Activated effector memory CD4-positive, alpha-beta T cell treated with anti-CD3 and anti-CD28 coated beads, Interleukin-2, amount 50 U/mL, for 16 hours (primary cell): Measurements from ENCODE around the gene FGF1.

ENCODE experiments used
- DNase-seq: peaks from one replicate; pipeline ENCODE4 v3.0.0-alpha.2; 2020

FGF1 gene

DNA sequence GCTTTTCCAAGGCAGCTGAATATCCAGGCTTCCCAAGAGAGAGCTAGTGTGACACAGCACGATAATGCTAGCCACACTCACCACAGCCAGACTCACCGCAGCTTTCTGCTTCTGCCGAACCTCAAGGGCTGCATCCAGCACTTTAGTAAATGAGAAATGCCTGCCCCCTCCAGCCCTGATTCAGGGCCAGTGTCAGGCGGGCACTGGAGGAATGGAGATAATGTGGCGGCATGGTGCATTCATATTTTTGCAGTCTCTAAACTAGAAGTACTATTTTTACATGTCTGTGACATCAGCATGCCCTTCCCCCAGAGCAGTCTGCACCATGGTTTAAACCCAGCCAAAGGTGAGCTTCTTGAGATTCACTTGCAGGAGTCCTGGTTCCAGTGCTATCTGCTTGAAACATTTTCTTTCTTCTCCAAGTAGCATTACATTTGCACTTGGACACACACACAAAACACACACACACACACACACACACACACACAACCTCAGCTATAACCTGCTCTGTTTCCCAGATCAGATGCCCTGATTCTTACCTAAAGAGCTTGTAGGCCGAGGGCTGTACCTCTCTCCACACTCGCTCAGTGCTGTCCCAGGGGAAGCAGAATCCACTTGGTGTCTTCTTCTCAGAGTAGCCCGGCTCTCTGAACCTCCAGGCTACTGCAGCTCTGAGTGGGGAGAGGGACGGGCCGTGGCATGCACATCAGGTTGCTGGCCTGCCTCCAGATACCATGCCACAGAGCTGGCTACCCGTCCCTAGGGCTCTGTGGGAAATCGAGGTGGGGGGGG is at the start of gene FGF1:
Gene FGF1 (minus strand): TSS at position 673 of the 792 bp plus-strand sequence. CDS start 71,963 bp downstream, outside the sequence.
- no peak for DNase-seq

DNA sequence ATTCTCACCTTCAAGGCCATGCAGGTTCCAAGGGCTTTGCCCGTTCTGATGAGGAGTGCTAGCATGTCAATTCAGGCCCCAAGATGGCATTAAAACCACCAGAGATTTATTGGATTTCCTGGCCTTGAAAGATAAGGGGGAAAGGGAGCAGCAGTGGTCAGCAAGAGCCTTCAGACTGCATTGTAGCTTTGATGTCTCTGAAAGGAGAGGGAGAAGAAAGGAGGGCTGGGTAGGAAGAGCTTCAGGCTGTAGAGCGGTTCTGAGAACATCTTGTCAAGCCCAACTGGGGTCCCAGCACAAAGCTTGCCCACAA is 41.8 kb upstream of the FGF1 start:
- DNase-seq = no peak

DNA sequence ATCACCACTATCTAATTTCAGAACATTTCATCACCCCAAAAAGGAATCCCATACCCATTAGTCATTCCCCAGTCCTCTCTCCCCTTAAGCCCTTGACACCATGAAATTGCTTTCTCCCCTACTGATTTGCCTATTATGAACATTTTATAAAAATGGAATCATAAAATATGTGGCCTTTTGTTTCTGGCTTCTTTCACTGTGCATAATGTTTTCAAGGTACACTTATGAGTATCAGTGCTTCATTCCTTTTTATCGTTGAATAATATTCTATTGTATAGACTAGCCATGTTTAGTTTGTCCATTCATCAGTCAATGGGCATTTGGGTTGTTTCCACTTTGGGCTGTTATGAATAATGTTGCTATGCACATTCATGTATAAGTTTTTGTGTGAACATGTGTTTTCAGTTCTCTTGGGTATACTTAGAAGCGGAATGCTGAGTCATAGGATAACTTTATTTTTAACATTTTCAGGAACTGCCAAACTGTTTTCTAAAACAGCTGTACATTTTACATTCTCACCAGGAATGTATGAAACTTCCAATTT is 40.4 kb upstream of the FGF1 start:
- no peak for DNase-seq

DNA sequence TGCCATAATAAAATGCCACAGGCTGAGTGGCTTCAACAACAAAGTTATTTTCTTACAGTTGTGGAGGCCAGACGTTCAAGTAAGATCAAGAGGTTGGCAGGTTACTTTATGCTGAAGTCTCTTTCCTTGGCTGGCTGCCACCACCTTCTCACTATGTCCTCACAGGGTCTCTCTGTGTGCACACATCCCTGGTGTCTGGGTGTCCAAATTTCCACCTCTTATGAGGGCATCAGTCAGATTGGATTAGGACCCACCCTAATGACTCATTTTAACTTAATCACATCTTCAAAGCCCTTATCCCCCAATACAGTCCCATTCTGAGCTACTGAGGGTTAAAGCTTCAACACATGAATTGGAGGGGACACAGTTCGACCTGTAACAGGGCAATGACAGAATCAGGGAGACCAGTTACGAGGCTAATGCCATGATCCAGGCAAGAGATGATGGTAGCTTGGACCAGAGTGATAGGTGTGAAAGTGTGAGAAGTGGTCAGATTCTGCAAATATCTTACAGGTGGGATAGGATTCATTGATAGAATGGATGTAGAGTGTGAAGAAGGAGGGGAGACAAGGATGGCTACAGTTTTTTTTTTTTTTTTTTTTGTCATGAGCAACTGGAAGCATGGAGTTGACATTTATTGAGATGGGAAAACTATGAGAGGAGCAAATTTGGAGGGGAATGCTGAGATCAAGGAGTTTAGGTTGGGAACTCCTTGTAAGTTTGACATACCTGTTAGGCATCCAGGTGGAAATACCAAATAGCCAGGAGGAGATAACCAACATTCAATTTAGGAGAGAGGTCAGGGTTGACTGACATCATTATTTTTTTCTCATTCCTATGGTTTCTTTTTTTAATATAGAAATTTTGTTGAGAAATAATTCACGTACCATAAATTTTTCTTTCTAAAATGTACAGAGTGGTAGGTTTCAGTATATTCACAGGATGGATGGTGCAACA is 39.6 kb upstream of the FGF1 start:
- no peak for DNase-seq

DNA sequence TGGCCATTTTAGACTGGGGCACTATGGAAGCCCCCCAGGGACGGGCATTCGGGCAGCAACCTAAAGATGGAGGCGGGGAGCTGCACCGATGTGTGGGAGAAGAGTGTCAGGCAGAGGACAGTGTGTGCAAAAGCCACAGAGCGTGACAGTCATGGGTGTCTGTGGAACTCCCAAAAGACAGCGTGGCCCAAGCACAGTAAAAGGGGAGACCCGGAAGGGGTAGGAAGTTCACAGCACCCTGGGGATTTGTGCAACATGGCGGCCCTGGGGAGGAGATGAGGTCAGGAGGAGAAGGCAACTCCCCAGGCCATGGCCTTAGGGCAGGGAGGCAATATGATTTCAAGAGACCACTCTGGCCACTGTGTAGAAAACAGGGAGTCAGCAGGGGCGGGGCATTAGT is 38.9 kb upstream of the FGF1 start:
- no peak for DNase-seq

DNA sequence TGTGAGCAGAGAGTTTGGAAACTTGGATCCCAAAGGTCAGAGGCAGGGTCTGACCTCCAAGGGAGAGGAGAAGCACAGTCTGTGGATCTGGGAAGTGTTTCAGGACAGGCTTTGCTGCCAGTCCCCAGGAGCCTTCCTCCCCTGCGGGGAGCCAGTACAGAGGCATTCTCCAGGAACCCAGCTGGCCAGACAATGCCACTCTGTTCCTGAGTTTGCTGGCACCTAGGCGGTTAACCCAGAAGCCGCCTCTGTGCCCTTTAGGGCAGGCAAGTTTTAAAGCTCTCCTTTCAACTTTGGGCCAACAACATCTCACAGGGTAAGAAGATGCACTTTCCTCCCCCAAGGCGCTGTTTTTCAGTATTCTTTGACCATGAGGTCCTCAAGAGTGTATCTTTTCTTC is 37.0 kb upstream of the FGF1 start:
- no peak for DNase-seq

DNA sequence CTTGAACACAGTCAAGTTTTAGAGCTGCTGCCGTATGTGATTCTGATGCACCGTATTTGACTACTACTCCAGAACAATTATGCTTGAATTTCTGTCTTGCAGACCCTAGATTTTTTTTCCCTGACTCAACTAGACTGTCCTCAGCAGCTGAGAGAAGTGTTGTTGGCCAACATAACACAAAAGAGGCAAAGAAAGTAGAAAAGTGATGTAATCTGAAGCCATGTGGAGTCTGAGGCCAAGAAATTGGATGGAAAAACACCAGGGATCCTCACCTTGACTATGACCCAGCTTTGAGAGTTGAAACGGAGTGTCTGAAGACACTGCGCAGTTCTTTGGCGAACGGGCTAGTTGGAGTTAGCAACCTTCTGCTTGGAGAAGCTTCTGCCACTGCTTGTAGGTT is 36.3 kb upstream of the FGF1 start:
- DNase-seq = no peak

DNA sequence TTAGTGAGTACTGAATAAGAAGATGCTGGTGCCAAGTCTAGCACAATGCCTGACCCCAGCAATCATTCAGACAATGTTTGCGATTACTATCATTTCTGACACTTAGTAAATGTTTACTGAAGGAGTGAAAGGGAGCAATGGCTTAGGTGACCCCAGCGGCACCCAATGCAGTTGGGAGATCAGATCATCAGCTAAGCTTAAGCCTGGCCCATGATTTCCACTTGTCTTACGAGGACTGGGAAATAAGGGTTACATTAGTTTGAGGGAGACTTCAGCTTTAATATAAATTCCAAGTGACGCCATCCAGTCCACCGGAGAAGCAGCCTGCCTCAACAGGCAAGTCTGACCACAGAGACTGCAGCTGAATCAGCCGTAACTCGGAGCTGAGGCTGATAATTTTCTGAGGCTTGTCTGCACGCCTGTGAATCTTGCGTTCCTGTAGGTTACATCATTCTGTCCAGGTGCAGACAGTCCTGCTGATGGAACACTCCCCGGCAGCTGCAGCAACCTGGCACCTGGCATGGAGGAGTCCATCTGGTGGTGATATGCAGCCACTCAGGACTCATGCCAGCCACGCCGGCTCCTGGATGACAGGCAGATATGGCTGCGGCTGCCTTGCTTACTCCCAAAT is 34.9 kb upstream of the FGF1 start:
- no peak for DNase-seq

DNA sequence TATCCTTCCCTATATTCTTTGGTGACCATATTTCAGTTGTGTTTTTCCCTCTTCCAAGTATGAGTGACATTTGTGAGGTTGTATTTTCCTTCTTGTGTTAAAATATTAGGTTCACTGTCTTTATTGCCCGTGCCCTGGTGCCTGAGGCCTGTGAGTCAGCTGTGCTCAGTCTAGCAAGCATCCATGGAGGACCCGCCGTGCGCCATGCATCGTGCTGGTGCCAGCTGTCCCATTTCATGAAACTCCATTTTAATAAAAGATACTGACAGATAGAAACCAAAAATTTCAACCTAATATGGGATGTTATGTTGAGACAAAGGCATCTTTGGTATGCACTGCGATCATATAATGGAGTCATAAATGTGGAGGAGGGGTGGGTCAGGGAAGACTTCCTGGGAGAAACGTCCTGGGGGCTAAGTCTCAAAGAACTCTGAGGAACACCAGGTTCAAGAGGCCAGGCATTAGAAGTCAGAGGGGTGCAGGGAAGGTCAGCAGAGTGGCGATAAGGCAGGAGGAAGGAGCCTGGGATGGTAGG is 34.0 kb upstream of the FGF1 start:
- no peak for DNase-seq

DNA sequence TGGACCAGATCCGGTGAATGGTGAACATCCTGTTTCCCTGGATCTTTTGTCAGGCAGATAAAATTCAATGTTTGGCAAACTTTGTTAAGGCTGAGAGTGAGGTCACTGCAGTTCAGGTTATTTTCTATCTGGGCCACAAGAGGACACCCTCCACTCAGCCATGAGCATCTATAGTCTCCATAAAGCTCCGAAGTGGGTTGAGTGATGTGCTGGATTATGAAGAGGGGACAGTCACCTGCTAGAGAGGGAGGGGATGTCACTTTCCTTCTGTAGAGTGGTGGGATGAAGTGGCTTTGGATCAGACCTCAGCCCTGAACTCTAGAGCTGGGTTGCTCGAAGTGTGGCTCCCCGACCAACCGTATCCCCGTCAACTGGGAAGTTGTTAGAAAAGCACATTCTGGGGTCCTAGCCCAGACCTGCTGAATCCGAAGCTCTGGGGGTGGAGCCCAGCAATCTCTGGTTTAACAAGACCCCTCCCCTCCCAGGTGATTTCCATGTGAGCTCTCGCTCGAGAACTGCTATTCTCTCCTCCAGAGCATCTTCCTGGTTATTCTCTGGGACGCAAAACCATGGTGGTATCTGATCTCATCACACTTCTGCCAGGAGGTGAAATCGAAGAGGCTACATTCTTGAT is 31.8 kb upstream of the FGF1 start:
- peak; percentile 47 for DNase-seq

DNA sequence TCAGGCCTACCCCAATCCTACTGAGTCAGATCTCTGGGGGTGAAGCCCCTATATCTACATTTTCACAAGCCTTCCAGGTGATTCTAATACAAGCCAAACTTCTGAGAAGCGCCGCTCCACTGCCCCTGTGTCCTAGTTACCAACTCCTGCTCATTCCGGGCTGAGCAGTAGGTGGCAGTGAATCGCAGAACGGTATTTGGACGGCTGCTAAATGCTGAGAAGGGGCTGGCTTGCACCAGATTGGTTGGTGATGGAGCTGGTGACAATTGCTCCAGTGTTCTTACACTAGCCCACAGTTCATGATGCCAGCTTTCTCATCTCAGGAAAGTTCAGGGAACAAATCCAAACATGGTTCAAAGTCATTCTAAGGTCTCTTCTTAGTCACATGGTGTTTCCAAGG is 31.1 kb upstream of the FGF1 start:
- no peak for DNase-seq

DNA sequence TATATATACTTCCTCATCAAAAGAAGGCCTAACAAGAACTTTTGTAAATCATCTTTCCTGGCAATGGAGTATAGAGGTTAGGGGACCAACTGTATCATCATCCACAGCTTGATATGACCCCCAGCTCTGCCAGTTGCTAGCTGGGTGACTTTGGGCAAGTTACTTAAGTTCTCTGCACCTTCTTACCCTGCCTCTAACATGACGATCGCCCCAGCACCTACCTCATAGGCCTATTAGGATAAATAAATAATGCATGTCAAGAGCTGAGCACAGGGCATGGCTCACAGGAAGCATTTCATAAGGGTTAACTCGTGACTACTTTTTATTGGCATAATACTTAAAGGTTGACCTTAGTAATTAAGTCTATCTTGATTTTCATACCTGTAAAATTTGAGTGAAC is 29.4 kb upstream of the FGF1 start:
- no peak for DNase-seq

DNA sequence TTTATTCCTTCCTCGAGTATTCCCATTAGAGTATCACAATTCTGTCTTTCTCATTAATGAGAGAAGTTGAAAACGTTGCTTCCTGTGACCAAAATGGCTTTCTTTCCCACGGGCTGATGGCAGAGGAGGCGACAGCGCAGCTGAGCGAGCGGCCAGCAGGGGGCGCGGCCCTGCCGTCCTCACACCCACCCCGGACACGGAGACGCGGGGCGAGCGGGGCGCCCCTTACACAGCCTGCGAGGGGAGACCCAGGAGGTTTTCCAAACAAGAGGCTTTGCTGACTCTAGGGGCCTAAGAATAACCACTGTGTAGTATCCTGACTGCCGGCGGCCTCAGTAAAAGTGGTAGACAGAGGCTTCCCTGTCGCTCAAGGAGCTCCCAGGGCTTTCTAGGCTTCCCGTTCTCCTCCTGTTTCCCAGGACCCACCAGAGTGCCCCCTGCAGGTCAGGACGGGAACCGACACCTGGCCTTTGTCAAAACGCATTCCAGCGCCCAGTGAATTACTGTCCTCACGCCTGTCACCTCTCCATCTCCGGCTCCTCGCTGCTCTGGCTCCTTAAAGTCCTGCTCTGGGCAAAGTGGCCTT is 27.3 kb upstream of the FGF1 start:
- peak; percentile 94 for DNase-seq

DNA sequence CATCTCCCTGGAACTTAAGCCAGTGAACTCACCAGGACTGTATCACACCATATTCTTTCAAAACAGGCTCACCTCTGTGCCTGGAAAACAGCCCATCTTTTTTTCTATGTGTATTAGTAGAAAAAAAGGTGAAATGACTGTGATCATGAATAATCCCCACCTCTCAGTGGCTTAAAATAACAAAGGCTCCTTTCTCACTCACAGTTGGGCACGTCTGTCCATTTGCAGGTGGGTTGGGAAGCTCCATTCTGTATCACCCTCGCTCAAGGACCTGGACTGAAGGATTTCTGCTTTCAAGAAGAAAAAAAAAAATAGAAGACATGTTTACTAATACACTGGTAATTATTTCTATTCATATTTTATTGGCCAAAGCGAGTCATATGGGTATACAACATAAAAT is 17.3 kb upstream of the FGF1 start:
- no peak for DNase-seq

DNA sequence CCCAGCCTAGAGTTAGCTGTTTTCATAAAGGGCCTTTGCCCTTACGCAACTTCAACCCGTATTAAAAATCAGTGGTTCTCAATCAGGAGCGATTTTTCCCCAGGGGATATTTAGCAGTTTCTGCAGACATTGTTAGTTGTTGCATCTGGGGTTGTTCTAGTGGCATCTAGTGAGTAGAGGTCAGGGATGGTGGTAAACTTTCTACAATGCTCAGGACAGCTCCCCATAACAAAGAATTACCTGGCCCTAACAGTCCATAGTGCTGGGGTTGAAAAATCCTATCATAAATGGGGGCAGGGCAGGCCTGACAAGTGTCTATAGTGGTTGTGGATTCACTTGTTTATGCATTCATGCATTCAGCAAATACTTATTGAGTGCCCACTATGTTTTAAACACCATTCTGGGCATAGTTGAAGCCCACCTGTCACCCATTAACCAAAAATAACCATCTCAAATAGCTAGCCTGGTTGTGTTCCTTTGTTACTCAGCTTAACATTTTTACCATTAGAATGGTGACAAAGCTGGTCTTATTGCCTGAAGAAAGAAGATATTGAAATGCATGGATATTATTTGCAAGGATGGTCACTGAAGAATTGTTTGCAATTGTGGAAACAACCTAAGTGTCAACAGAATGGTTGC is 15.9 kb upstream of the FGF1 start:
- DNase-seq = no peak

DNA sequence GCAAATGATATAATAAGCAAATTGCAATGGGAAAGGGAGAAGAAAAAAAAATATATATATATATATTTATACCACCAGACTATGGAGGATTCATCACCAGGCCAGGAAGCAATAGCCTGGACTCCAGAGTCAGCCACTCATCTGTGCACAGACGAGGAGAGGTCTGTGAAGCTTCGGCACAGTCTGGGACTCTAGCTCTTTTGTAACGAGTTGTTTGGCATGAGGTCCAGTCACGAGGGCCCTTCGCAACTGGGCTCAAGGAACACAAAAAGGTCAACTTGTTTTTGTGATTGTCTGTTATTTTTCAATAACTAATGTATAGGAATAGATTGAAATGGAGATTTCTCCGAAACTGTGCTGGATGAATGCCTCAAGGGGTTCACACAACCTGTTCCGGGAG is 14.7 kb upstream of the FGF1 start:
- no peak for DNase-seq

DNA sequence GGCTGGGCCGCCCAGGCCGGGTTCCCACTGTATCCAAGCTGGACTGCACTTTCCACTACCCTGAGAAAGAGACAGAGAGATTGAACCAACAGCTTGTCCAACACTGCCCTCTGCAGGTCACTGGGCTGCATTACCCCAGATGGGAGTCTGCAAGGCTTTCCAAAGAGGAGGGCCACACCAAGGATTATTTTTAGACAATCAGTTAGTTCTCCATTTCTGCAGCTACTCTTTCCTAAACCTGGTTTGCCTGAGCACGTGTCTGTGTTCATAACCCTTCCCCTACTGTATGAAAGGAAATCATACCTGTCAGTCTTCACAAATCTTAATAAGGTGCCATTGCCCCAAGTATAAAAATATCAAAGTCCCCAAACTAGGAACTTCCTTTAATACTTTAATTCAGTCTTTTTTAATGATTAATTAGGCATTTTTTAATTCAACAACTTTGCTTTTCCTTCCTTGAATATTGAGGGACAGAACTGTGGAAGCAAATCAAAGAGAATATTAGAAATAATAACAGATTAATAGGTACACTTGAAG is 13.4 kb upstream of the FGF1 start:
- peak; percentile 91 for DNase-seq

DNA sequence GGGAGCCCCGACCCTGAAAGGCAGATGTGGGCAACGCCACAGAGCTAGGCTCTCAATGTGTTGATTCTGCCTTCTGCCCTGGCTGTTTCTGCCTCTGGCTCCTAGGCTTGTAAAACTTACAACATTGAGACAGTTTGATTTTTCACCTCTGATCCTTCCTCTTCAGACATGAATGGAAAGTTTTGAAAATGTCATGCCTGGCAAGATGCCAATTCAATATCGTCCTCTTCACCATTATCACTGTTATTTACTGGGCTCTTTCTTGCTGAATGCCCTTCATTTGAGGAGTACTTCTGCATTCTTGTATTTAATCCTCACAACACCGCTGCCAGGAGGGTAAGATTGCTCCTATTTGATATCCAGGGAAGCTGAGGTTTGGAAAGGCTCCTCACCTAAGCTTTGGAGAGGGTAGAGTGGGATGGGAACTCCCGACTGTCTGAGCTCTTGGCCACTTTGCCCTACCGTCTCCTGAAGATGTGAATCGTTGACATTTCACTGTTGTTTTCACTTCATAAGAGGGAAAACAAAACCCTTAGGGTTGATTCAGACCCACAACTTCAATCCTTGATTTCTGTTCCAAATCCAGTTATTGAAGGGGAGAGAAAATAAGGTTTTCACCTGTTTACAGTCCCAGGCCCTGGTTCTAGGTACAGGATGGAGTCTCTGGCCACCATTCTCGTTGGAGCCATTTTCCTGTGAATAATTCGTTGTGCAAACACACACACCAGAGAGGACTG is 12.7 kb upstream of the FGF1 start:
- DNase-seq = no peak

DNA sequence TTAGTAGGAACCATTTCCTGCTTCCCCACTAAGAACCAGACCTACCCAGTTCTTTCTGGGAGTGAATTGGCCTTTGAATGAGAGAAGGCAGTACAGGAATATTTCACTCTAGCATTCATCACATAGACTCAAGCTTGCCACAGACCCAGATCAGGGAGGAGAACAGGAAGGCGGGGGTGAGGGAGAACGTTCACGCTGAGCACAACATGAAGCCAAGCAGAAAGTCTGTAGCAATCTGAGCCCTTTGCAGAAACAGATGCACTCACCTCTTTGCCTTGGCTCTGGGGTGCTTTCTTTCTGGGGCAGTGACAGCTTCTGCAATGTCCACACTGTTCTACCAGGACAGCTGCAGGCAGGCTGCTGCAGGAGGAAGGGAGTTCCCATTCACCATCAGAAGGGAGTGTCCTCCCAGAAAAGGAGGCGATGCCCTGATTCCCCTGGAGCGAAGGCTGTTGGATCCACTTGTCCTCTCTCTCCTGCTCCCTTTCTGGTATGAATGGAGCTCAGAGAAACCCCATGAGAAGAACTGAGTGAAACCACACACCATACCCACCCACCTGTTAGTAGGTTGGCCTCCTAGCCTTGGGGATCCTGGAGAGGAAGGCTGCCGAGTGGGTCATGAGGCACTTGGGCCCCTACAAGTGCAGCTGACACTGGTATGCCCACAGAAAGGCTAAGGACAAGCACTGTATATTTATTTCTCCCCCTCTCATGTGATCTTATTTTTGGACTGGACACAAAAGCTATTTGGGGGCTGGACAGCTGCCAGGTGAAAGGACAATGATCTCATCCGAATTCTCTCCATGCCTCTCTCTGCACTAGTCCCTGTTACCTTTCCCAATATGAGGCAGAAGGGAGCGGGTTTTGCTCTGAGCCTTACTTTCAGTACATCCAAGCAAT is 11.7 kb upstream of the FGF1 start:
- no peak for DNase-seq

DNA sequence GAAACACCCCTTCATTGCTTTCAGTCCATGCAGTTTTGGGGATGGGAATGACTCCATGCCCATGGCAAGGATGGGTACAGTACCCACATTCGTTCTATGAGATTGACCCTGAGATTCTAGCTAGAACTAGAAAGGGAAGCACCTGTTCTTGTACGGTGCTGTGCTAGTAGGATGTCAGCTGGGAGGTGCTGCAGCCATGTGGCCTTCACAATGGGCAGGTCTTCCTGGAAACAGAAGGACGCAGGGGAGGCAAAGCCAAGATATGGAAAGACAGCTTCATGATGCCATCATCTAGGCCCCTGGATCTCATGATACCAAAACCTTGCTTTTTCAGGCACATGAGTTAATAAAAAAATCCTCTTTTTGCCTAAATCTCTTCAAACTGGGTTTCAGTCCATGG is 10.5 kb upstream of the FGF1 start:
- DNase-seq = no peak
